ENCODE data around the gene GRM3.
"Not testable (repeated sequence)": the region's sequence is repeated elsewhere in the genome, so short reads cannot be mapped to it uniquely, and the experiment has no call there.

GRM3 gene

DNA sequence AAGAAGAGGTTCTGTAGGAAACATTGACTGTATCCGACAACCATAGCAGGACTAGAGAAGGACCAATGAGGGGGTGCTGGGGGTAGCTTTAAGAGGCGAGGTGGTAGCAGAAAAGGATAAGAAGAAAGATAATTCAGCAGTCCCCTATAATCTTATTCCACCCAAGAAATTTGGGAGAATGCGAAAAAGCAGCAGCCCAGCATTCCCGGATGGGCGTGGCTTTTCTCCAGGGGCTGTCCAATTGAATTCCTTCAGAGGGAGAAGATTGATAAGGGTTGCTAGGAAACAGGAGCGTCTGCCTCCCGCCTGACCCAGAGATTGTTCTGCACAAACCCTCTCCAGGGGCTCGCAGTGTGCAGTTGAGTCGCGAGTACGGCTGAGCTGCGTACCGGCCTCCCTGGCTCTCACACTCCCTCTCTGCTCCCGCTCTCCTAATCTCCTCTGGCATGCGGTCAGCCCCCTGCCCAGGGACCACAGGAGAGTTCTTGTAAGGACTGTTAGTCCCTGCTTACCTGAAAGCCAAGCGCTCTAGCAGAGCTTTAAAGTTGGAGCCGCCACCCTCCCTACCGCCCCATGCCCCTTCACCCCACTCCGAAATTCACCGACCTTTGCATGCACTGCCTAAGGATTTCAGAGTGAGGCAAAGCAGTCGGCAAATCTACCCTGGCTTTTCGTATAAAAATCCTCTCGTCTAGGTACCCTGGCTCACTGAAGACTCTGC, at the start of gene GRM3:
TSS of gene GRM3 (plus strand) at position 349 of the 721 bp plus-strand sequence. CDS start 121,237 bp downstream, outside the sequence.
- no peak for DNase-seq

DNA sequence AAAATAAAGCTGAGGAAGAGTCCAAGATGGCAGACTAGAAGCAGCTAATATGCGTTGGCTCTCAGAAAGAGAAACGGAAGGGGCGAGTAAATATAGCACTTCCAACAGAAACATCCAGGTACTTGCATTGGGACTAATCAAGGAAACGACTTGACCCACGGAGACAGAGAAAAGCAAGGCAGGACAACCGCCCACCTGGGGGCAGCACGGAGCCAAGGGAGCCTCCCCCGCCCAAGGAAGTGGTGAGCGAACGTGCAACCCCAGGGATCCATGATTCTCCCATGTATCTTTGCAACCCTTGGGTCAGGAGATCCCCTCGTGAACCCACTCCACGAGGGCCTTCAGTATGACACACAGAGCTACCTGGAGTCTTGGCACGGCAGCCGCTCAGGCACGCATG, 45.4 kb upstream of the GRM3 start:
- DNase-seq, result no peak

DNA sequence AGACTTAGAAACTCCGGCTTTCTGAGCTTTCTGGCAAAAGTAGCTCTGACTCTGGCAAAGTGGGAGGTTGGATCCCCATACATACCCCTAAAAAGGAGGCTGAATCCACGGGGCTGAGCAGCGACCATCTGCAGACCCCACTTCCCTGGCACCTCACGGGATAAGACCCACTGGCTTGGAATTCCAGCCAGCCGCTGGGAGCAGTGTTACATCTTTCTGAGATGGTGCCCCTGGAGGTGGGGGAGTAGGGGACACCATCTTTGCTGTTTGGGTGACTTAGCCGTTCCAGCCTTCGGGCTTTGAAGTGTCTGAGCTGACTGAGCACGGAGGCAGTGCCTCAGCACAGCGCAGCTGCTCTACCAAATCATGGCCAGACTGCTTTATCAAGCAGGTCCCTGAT, 45.0 kb upstream of the GRM3 start:
- DNase-seq, result no peak

DNA sequence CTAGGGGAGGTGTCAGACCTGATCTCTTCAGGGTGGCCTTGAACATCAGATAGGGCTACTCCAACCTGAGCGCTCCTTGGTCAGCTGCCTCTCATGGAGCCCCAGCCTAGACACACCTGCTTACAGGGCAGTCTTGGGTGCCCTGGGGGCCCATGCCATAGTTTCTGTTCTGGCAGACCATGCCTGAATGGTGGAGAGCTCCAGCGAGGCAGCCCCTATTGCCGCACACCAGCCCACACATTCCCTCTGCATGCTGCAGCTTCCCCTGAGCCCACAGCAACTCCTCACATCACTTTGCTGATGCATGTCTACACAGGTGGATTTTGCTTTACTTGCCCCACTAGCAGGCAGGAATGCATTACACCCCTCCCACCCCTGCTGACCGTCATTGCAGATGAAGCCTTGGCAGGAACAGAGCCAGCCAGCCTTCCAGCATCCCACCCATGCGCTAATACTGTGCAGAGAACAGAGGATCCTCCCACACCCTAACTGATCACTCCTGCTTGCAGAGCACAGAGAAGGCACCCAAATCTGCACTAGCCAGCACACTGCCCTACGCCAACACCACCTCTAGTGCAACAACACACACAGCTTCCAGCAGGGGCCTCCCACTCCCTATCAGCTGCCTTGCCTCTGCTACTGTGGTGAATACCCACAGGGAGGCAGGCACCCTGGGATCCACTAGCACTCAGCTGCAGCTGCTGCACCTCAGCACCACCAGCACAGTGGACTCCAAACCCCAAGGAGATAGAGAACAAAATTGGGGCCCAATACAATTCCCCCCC, 43.0 kb upstream of the GRM3 start:
- no peak for DNase-seq

DNA sequence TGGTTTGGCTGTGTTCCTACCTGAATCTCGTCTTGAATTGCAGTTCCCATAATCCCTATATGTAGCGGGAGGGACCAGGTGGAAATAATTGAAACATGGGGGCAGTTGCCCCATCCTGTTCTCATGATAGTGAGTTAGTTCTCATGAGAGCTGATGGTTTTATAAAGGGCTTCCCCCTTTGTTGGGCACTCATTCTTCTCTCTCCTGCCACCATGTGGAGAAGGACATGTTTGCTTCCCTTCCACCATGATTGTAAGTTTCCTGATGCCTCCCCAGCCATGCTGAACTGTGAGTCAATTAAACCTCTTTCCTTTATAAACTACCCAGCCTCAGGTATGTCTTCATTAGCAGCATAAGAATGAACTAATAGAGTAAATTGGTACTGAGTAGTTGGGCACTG, 28.0 kb upstream of the GRM3 start:
- DNase-seq, result not testable (repeated sequence)

DNA sequence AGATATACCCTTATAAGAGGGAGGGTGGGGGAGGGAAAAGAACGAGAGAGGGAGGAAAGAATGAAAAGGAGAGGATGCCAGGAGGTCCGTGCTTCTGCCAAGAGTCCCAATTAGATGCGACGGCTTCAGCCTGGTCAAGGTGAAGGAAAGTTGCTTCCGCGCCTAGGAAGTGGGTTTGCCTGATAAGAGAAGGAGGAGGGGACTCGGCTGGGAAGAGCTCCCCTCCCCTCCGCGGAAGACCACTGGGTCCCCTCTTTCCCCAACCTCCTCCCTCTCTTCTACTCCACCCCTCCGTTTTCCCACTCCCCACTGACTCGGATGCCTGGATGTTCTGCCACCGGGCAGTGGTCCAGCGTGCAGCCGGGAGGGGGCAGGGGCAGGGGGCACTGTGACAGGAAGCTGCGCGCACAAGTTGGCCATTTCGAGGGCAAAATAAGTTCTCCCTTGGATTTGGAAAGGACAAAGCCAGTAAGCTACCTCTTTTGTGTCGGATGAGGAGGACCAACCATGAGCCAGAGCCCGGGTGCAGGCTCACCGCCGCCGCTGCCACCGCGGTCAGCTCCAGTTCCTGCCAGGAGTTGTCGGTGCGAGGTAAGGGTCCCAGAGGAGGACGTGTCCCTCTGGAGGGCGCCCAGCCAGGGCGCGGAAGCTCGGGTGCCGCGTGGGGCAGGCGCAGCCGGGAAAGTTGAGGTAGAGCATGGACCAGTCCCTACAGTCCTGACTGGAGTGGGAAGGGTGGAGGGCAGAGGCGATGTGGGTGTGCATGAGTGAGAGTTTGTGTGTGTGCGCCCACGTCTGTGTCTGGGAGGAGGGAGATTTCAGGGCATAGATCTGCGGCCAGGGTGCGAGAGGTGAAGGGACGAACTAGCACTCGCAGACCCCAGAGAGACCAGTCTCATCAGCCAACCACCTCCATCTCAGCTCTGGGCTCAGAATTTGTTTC, 844 bp downstream of the GRM3 start:
- no peak for DNase-seq

DNA sequence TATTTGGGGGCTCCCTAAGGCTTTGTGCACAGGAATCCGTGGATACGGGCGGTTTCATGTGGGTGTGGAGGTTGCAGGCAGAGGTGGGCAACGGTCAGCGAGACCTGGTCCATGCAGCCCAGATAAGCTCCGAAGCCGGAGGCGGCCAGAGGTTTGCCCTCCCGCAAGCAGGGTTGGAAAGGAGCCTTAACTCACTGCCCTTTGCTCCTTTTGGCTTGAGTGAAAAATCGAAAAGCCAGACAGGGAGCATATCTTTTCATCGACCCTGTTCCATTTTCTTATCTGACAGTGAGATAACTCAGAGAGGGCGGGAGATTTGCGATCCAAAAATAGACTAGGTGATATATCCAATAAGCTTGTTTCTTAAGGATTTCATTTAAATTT, 1.5 kb downstream of the GRM3 start:
- no peak for DNase-seq

DNA sequence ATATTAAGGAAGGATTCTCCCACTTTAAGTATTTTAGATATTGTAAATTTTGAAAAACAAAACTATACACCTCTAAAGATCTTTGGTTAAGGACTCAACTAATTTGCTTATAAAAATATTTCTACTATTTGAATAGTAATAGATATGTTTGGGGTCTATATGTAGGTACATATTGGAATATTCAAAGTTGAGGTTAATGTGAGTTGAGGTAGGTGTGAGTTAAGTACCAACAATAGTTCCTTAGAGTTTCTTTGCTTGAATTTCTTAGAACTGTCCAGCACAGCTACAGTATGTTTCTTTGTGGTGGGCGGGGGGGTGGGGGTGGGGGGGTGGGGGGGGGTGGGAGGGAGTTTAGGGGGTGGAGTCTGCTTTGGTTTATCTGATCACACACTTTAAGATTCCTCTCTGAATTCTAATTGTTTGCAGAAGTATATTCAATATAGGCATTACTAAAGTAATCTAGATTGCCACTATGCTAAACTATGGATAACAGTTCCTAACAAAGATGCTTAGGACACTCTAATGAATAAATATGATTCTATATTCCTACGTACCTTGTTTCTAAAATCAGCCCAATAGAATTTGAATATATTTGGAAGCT, 2.1 kb downstream of the GRM3 start:
- DNase-seq, result no peak

DNA sequence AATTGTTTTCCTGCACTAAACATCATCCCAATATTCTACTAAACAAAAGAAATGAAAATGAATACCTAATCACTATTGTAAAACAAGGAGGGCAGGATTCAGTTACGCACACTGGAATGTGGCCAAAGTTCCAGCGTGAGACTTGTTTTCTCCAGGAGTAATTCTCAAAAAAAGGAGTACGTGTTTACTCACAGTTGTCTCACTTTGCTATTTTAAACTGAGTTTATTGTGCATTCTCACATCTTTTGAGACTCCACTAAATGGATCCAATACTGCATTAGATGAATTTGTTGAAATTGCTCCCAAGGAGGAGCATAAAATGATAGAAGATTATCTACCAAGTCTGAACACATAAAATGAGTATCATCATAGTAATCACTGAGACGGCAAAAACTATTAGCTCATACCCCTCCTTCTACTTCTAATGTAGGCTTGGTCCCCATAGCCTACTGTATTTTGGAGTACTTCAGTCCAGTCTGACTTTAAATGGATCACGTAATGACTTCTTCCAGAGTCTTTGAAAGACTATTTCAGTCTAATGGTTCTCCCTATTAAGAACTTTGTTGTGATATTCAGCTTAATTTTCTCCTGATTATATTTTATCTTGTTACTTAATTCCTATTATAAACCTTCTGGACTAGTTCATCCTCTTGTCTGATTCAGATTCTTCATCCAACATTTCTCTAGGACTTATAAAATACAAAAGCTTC, 3.8 kb downstream of the GRM3 start:
- no peak for DNase-seq

DNA sequence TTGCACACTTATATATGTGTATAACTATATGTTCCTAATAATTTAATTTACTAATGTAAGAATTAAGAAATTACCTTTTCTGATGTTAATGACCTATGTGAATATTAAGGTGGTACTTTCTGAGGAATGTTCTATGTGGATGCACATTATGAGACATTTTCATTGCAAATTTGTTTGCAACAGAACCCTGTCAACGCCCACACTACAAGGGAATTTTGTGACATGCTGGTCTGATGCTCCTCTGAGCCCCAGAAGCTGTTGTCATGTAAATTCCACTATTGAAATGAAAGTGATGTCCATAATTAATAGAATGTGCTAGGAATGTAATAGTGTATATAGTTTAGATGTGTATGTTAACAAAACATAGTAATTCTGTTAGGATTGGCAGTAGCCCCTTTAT, 4.5 kb downstream of the GRM3 start:
- no peak for DNase-seq

DNA sequence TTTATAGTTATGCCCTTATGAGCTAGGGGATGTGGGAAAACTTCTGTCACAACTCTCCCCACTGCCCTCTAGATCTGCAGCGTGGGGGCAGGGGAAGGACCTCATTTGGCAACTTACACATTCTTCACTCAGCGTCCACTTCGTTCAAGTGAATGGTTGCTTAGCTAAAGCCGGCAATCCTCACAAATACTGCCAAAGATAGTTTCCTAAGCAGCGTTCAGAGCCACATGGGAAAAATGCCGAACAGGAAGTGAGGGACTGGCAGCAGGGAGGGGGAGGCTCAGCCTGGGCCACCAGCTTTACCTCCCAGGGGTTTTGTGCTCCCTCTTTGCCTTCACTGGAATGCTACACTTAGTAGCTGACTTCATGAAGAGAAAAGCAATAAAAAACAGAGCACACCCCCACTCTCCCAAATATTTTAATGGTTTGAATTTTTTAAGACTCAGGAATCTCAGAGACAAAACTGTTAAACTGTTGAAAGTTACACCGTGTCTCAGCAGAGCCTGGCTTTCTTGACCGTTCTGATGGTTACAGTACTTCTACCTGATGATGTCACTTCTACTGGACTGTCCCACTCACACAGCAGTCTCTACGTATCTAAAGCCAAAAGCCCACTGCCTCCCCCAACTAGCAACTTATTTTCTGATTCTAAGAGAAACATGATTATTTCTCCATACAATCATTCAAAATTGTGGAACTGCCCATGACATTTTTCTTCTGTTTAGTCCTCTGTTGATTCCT, 10.4 kb downstream of the GRM3 start:
- no peak for DNase-seq

DNA sequence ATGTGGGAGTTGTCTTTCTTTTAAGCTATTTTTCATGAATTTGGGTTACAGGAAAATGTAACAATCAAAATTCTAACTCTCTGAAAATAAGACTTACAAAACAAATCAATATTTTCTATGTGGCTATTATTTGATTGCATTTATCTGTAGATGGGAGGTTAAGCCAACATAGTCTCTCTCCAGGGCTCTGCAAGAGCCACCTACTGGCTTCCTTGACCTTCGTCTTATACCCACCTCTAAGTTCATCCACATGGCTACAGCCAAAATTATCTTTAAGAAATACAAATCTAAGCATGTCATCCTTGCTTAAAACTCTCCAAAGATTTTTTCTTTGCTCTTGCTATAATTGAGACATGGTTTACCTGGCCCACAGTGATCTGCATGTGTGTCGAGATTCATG, 14.2 kb downstream of the GRM3 start:
- no peak for DNase-seq

DNA sequence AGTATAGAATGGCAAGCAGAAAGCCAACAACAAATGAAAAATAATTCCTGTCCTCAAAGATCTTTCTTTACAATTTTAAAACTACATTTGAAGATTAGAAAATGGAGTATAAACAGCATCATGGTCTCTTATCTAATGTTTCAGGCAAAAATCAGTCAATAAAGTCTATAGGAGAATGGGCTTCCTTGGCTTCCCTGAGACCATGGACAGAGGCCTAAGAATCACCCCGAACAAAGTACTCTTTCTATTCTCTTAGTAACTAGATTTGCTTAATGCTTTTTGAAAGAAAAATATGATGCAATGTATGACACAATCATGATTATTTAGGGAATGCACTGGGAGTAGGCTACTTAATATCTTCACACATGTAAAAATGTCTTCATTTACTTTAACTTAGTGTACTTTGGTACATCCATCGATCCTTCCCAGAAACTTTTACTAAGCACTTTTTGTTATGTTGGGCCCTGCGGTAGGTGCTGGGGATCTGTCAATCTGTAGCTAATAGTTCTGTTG, 17.3 kb downstream of the GRM3 start:
- no peak for DNase-seq

DNA sequence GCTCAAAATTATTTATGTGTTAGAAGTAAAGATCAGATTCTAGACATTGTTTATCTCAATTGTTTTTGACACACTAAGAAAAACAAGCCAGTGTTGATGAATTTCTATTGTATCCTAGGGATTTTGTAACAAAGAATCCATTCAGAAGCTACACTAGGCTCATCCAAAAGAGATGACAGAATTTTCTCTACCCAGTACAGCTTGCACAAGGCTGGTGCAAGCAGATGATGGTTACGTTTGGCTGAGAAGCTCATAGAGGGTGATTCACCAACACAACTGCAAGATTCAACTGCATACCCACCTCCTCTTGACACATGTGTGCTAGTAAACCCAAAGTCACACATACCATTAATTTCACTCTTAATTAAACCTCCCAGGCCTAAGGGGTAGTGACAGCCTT, 20.8 kb downstream of the GRM3 start:
- DNase-seq, result no peak

DNA sequence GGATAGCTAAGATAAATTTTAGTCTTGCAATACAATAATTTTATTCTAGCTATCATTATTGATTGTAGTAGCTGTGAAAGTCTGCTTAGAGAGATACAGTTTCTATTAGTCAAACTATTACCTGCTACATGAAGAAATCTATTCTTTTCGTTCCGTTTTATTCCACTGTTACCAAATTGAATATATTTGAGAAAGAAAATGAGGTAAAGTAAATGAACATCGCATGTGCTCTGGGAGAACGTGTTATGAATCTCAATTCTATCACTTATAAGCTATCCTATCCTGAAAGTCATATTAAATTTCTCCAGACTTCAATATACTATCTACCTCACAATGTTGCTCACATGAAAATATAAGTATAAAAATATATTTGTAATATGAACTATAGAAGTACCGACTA, 21.3 kb downstream of the GRM3 start:
- DNase-seq, result no peak

DNA sequence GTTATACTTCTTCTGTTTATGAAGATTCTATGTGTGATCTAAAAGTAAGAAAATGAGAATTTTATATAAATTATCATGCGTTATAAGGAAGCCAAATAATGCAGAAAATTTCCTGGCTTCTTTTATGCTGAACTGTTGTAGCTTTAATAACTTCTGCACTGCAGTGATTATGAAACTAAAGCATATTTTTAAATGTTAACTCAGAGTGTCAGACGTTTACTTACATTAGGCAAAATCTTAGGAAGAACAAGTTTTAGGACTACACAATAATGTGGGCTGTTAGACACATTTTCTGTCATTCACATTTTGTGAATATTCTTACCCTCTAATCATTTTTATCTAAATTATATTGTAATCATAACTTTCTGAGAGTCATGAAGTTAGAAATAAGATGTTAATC, 22.0 kb downstream of the GRM3 start:
- no peak for DNase-seq

DNA sequence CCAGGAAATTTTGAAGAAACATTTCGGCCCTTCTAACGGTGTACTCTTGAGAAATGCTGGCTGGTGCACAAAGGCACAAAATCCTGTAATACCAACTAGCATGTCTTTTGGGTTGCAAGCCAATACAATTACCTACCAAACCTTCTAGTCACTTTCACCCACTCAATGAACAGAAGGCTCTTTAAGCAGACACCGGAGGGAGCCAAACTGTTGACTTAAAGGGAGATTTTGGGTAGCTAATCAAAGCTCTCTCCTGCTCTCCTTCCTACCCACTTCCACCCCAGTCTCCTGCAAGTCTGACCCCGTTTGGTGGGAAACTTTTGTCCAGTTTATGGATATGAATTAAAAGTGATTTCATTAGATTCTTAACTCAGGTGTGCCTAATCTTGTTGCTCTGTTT, 24.0 kb downstream of the GRM3 start:
- no peak for DNase-seq

DNA sequence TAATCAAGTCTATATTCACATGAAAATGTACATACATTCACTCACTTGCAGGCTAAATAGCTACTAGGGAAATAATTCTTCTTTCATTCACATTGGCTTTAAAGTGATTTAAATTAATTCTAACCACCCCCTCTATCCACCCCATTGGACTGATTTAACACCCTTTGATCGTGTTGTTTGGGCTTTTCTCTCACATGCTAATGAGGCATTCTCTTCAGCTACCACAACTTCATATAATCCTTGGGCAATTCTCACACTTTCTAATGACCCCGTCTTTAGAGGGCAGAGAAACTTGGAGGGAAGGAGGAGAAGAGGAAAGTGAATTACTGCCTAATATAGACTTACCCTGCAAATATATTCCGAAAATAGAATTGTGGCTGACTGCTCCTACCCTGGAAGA, 24.6 kb downstream of the GRM3 start:
- no peak for DNase-seq

DNA sequence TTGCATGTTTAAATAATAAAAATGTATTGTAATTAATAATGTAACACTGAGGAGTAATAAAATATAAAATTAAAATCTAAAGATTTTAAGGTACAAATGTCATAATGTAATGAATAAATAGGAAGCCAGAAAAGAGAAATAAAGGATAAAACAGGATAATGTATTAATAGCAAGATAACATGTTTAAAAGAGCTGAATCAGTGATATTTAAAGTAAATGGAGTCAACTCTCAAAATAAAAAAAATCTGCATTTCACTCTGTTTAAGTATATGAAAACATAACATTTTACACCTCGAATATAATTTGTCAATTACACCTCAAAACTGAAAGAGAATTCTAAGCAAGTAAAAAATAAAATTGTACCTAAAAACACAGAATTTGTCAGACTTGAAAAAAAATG, 44.1 kb downstream of the GRM3 start:
- no peak for DNase-seq

DNA sequence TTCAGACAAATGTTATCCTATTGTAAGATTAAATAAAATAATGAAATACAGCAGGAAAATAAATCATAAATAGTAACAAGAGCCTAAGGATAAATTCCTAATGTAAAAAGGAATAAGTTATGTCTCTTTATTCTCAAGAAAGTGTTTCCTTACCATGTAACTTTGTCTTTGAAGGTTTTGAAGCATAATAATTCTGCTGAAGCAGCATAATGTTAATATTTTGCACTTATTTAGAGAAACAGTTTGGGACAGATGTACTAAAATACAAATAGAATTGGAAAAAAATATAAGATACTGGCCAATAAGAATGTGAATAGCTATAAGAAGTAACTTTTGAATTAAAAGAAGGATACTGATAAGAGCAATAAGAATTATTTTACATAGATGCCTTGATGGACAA, 45.7 kb downstream of the GRM3 start:
- no peak for DNase-seq

DNA sequence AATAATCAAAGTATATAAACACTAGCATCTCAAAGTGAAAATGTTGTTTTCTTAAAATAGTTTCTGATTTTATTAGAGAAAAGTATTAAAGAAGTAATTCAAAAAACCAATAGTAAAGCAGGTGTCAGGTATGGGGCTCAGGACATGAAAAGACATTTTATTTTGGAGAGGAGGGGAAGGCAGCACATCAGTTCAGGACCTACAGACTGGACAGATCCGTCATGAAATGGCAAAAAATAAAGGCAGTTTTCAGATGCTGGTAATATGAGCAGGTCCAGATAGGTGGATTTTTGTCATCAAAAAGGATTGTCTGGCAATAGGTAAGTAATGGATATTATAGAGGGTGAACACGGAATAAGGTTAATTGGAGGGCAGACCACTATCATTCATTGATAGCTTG, 49.0 kb downstream of the GRM3 start:
- no peak for DNase-seq
